Ishikawa (cell line): ENCODE measurements around the gene OSGIN1.

Source experiments
- CEBPB ChIP-seq: IDR thresholded peaks from 2 replicates; pipeline ENCODE4 v1.6.1; 2012
- CREB1 ChIP-seq: IDR thresholded peaks from 2 replicates; pipeline ENCODE4 v1.6.1; 2012; ENCODE audit warnings: low read depth
- EGR1 ChIP-seq: IDR thresholded peaks from 2 replicates; pipeline ENCODE4 v1.6.1; 2012
- EP300 ChIP-seq: IDR thresholded peaks from 2 replicates; pipeline ENCODE4 v1.6.1; 2012; ENCODE audit warnings: borderline replicate concordance
- FOXM1 ChIP-seq: IDR thresholded peaks from 2 replicates; pipeline ENCODE4 v1.6.1; 2012; ENCODE audit warnings: low read depth, borderline replicate concordance
- MAX ChIP-seq: IDR thresholded peaks from 2 replicates; pipeline ENCODE4 v1.6.1; 2012
- NFIC ChIP-seq: IDR thresholded peaks from 2 replicates; pipeline ENCODE4 v1.6.1; 2012
- RAD21 ChIP-seq: IDR thresholded peaks from 2 replicates; pipeline ENCODE4 v1.6.1; 2012; ENCODE audit warnings: low read depth
- REST ChIP-seq: IDR thresholded peaks from 2 replicates; pipeline ENCODE4 v1.6.1; 2012; ENCODE audit warnings: low read depth, mild to moderate bottlenecking
- TAF1 ChIP-seq: IDR thresholded peaks from 2 replicates; pipeline ENCODE4 v1.6.1; 2012; ENCODE audit warnings: low read depth, mild to moderate bottlenecking
- TCF12 ChIP-seq: IDR thresholded peaks from 2 replicates; pipeline ENCODE4 v1.6.1; 2012; ENCODE audit warnings: low read depth
- TEAD4 ChIP-seq: IDR thresholded peaks from 2 replicates; pipeline ENCODE4 v1.6.1; 2012
- USF1 ChIP-seq: IDR thresholded peaks from 2 replicates; pipeline ENCODE4 v1.6.1; 2012
- YY1 ChIP-seq: IDR thresholded peaks from 2 replicates; pipeline ENCODE4 v1.6.1; 2012; ENCODE audit warnings: low read depth
- ZBTB7A ChIP-seq: IDR thresholded peaks from 2 replicates; pipeline ENCODE4 v1.6.1; 2012; ENCODE audit warnings: low read depth

Gene OSGIN1

GRCh38 chr16:83967091-83967490 is 14.1 kb downstream of the OSGIN1 start:
- no peak for TF ChIP-seq EGR1
- no peak for TF ChIP-seq NFIC
- no peak for TF ChIP-seq REST
- no peak for TF ChIP-seq USF1

GRCh38 chr16:83967838-83968305 is 14.8 kb downstream of the OSGIN1 start, which contains the start of gene NECAB2:
NECAB2 (plus strand) TSS chr16:83968244; CDS start chr16:83968649, 405 bp downstream.
- peak; percentile 68 for TF ChIP-seq EGR1
- TF ChIP-seq TCF12, result no peak
- TF ChIP-seq YY1, result no peak
- TF ChIP-seq RAD21, result peak; percentile 80

- TF ChIP-seq ZBTB7A (no peak; the same call in 1 of the 2 replicates), USF1 (no peak; the same call in 1 of the 2 replicates)
Observed at GRCh38 chr16:83968306-83968851, 15.3 kb downstream of the OSGIN1 start.

GRCh38 chr16:83968891-83969649 is 16.0 kb downstream of the OSGIN1 start:
- no peak for TF ChIP-seq TAF1
- TF ChIP-seq NFIC, result no peak
- peak; percentile 66 for TF ChIP-seq ZBTB7A

- TF ChIP-seq TCF12, result no peak
Observed at GRCh38 chr16:83969771-83970429, 16.9 kb downstream of the OSGIN1 start.

- TF ChIP-seq NFIC (no peak), YY1 (no peak), ZBTB7A (no peak), TEAD4 (no peak), TAF1 (no peak), REST (no peak), CEBPB (no peak), FOXM1 (no peak), RAD21 (no peak), TCF12 (no peak), EGR1 (no peak), USF1 (no peak), EP300 (no peak), CREB1 (no peak), MAX (no peak)
Observed at GRCh38 chr16:83970430-83970815, 17.4 kb downstream of the OSGIN1 start.
